Peyer's patch (tissue), 4 donors: ENCODE results near the gene HABP2. TPM values are rescaled to one million over a fixed set of nuclear protein-coding genes. Genes with fewer than 3 reads are reported as not detected.

Source experiments
- DNase-seq, 3 donors: peaks; one replicate each; pipeline ENCODE4 v3.0.0-alpha.2; 2017 to 2019
- H3K27ac ChIP-seq, 4 donors: fragments of 200-600 bp; sonication (generic); one replicate each; pipeline ENCODE4 v1.5.1; 2016 to 2019
- H3K27me3 ChIP-seq, 2 donors: fragments of 200-600 bp; sonication (generic); one replicate each; pipeline ENCODE4 v1.5.1; 2019
- H3K36me3 ChIP-seq, 3 donors: fragments of 200-600 bp; sonication (generic); one replicate each; pipeline ENCODE4 v1.5.1; 2016 to 2019
- H3K4me1 ChIP-seq, 4 donors: fragments of 200-600 bp; sonication (generic); one replicate each; pipeline ENCODE4 v1.5.1; 2016 to 2019
- H3K4me3 ChIP-seq, 4 donors: fragments of 200-600 bp; sonication (generic); 1 replicate in 3 of 4; 2 replicates in 1 of 4; pipeline ENCODE4 v1.5.1; 2016 to 2019; ENCODE audit warnings: mild to moderate bottlenecking in 1 of 4
- H3K9me3 ChIP-seq, 4 donors: fragments of 200-600 bp; sonication (generic); one replicate each; pipeline ENCODE4 v1.5.1; 2016 to 2019; ENCODE audit warnings: mild to moderate bottlenecking in 1 of 4
- CTCF ChIP-seq, 6 experiments: fragments of 450-650 bp in 4 of 6; fragments of 200-600 bp in 2 of 6; sonication (generic) in 1 of 6; IDR thresholded peaks; one replicate each; pipeline ENCODE4 v1.5.1; 2017 to 2019; ENCODE audit warnings: antibody characterized with exemption in 6 of 6, mild to moderate bottlenecking in 3 of 6, moderate library complexity in 1 of 6
- POLR2A ChIP-seq, 2 donors: fragments of 450-650 bp; IDR thresholded peaks; one replicate each; pipeline ENCODE4 v1.5.1; 2017; ENCODE audit warnings: antibody characterized with exemption in 2 of 2, mild to moderate bottlenecking in 2 of 2, moderate library complexity in 2 of 2
- total RNA-seq, 4 donors: library from RNA; depleted of rRNA; stranded (reverse); fragments of >200 nt; gene quantifications; one replicate each; pipeline ENCODE4 v1.1.0, GENCODE V29; 2016

Gene HABP2
- total RNA-seq, 4 donors from 2014 or later, result 0.27 to 0.88 TPM; not detected in 2

DNA sequence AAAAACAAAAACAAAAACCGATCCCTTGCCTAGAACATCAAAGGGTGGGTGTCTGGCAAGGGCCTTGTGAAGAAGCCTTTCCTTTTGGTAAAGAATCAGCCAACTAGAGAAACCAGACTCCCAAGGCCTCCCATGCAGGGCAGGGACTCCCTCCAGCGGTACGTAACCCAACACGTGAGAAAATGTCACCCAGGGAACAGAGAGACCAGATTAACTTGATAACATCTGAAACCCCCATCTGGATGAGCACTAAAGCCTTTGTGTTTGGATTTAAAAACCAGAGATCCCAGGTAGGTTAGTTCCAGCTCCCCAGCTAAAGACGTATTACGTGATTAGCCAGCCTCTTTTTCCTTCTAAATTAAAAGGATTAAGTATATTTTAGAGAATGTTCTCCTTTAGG is 3.0 kb upstream of the HABP2 start:
- no peak for TF ChIP-seq POLR2A (IDR thresholded peaks at IDR 0.05)
- TF ChIP-seq CTCF (IDR thresholded peaks at IDR 0.05), result no peak
- no peak overlapping the region for H3K4me3 ChIP-seq
- peaks cover 0 to 4% (median 0%) of the 10 kb centered on the region in 4 donors for H3K4me1 ChIP-seq
- no peaks in the 10 kb centered on the region for H3K36me3 ChIP-seq
- no peaks in the 10 kb centered on the region for H3K27me3 ChIP-seq
- H3K27ac ChIP-seq, result no peak overlapping the region
- DNase-seq, result no peak
- no peaks in the 10 kb centered on the region for H3K9me3 ChIP-seq

DNA sequence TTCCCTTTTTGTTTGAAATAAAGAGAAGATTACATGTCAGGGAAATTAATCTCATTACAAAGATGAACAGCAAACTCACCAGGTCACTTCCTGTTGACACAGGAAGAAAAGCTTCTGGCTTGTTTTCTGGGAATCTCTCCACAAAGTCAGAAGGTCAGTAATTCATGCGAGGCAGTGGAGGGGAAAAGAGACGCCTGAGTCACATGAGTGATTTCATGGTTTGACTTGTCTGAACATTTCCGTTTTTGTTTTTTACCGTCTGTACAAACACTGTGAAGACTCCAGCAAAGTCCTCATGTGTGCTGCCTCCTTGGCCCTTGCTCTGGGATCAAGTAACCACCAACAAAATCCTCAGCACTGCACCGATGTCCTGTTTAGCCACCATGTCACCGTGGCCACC is 2.5 kb upstream of the HABP2 start:
- no peak for DNase-seq
- H3K9me3 ChIP-seq, result no peaks in the 10 kb centered on the region
- H3K27ac ChIP-seq, result no peak overlapping the region
- TF ChIP-seq CTCF (IDR thresholded peaks at IDR 0.05), result no peak
- no peaks in the 10 kb centered on the region for H3K27me3 ChIP-seq
- no peaks in the 10 kb centered on the region for H3K36me3 ChIP-seq
- H3K4me1 ChIP-seq, result peaks cover 0 to 4% (median 0%) of the 10 kb centered on the region in 4 donors
- no peak overlapping the region for H3K4me3 ChIP-seq

DNA sequence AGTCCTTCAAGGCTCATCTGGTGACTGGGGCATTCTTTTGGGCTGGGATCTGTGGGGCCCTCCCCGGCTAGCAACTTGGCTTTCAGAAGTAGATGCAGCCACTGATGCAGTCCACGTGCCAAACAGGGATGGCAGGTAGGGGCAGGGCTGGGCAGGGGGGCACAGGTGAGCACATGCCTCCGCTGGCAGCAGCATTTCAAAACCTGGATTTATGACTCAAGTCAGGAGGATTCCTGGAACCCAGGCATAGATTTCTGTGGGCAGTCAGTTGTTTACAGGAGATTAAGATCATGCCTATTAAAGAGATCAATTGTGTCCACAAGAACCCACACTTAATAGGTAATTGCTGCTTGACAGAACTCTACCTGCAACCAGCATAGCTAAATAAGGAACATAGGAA is 839 bp upstream of the HABP2 start:
- DNase-seq, result no peak
- Histone ChIP-seq H3K9me3 (no peaks in the 10 kb centered on the region), H3K4me3 (no peak overlapping the region), H3K27me3 (no peaks in the 10 kb centered on the region), H3K27ac (no peak overlapping the region), H3K4me1 (peaks cover 0 to 4% (median 0%) of the 10 kb centered on the region in 4 donors), H3K36me3 (no peaks in the 10 kb centered on the region)
- TF ChIP-seq CTCF (IDR thresholded peaks at IDR 0.05) (no peak), POLR2A (IDR thresholded peaks at IDR 0.05) (no peak)

DNA sequence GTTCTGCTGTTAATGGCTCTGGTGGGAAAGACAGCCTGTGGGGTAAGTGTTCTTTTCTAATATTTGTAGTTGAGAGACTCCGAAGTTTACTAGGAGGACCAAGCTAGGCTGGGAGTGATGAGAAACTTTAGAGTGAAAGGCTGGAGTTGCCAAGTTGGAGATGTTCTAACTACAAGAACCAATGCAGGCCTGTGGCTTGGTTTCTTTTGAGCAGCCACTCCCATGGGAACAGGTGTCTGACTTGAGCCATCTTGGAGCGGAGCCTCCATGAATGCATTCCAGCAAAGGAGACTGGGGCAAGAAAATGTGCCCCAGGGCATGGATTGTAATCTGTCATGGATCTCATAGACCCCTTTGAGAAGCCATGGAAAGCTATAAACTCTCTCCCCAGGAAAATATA is 296 bp downstream of the HABP2 start:
- no peaks in the 10 kb centered on the region for H3K36me3 ChIP-seq
- TF ChIP-seq CTCF (IDR thresholded peaks at IDR 0.05), result no peak
- no peak for TF ChIP-seq POLR2A (IDR thresholded peaks at IDR 0.05)
- H3K27me3 ChIP-seq, result no peaks in the 10 kb centered on the region
- no peak overlapping the region for H3K27ac ChIP-seq
- DNase-seq, result no peak
- no peaks in the 10 kb centered on the region for H3K9me3 ChIP-seq
- H3K4me3 ChIP-seq, result peak overlapping the region in 1 of 4 donors; percentile 16
- peaks cover 0 to 4% (median 0%) of the 10 kb centered on the region in 4 donors for H3K4me1 ChIP-seq

- Histone ChIP-seq H3K4me3 (peak overlapping the region in 1 of 4 donors; percentile 16), H3K9me3 (no peaks in the 10 kb centered on the region), H3K36me3 (no peaks in the 10 kb centered on the region), H3K27me3 (no peaks in the 10 kb centered on the region), H3K27ac (no peak overlapping the region), H3K4me1 (peaks cover 0 to 4% (median 0%) of the 10 kb centered on the region in 4 donors)
- TF ChIP-seq CTCF (IDR thresholded peaks at IDR 0.05) (no peak), POLR2A (IDR thresholded peaks at IDR 0.05) (no peak)
- DNase-seq, result no peak
Observed at GRCh38 chr10:113554214-113554613, 1.4 kb downstream of the HABP2 start.

DNA sequence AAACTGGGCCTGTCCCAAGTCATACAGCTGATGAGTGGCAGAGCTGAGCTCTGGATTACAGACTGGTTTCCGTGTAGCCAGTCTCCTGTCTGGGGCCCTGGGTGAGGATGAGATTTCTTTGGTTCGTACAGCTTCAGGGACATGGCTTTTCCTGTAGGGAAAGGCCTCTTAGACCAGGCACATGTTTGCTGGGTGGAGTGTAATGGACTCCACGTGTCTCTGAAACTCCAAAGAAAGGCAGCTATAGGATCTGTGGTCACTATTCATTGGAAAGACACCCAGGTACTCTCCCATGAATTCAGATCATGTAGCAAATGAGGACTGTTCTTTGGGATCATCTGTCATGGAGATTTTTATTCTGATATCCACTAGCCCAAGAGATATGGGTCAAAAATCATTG is 2.4 kb downstream of the HABP2 start:
- peaks cover 0 to 4% (median 0%) of the 10 kb centered on the region in 4 donors for H3K4me1 ChIP-seq
- H3K9me3 ChIP-seq, result no peaks in the 10 kb centered on the region
- no peaks in the 10 kb centered on the region for H3K27me3 ChIP-seq
- H3K36me3 ChIP-seq, result no peaks in the 10 kb centered on the region
- H3K27ac ChIP-seq, result no peak overlapping the region
- H3K4me3 ChIP-seq, result no peak overlapping the region
- TF ChIP-seq POLR2A (IDR thresholded peaks at IDR 0.05) (no peak), CTCF (IDR thresholded peaks at IDR 0.05) (no peak)
- no peak for DNase-seq
